GM03348 (cell line): Measurements from ENCODE around the gene SIRT1.
"Not testable (repeated sequence)": the region's sequence is repeated elsewhere in the genome, so short reads cannot be mapped to it uniquely, and the experiment has no call there.

Experiments
- DNase-seq: peaks from one replicate; pipeline ENCODE4 v3.0.0; 2012; ENCODE audit warnings: low spot score

The SIRT1 gene

GRCh38 chr10:67877421-67877820, 7.0 kb upstream of the SIRT1 start:
- DNase-seq, result not testable (repeated sequence)

- DNase-seq, result no peak
Observed at GRCh38 chr10:67878133-67878532, 6.3 kb upstream of the SIRT1 start.

- DNase-seq, result peak; percentile 41
Observed at GRCh38 chr10:67883710-67884312, 645 bp upstream of the SIRT1 start.

- DNase-seq, result peak; percentile 88
Observed at GRCh38 chr10:67884842-67885670, 600 bp downstream of the SIRT1 start.

GRCh38 chr10:67893637-67894036, 9.2 kb downstream of the SIRT1 start:
- no peak for DNase-seq

GRCh38 chr10:67903581-67903980, 19.1 kb downstream of the SIRT1 start:
- no peak for DNase-seq

GRCh38 chr10:67912331-67912946, 28.0 kb downstream of the SIRT1 start:
- DNase-seq, result peak; percentile 38

- DNase-seq, result no peak
Observed at GRCh38 chr10:67914777-67915340, 30.4 kb downstream of the SIRT1 start.

GRCh38 chr10:67917169-67917568, 32.7 kb downstream of the SIRT1 start:
- no peak for DNase-seq

- no peak for DNase-seq
Observed at GRCh38 chr10:67917679-67918078, 33.2 kb downstream of the SIRT1 start.

GRCh38 chr10:67921065-67921464, 36.6 kb downstream of the SIRT1 start:
- no peak for DNase-seq

- peak; percentile 35 for DNase-seq
Observed at GRCh38 chr10:67923551-67923950, 39.1 kb downstream of the SIRT1 start.

- DNase-seq, result no peak
Observed at GRCh38 chr10:67924136-67924535, 39.7 kb downstream of the SIRT1 start.

- peak; percentile 43 for DNase-seq
Observed at GRCh38 chr10:67925449-67926005, 41.1 kb downstream of the SIRT1 start.

GRCh38 chr10:67926951-67927350, 42.5 kb downstream of the SIRT1 start:
- DNase-seq, result peak; percentile 50

GRCh38 chr10:67933199-67933598, 48.7 kb downstream of the SIRT1 start:
- no peak for DNase-seq

- DNase-seq, result no peak
Observed at GRCh38 chr10:67934336-67934735, 49.9 kb downstream of the SIRT1 start.

GRCh38 chr10:67935223-67935622, 50.8 kb downstream of the SIRT1 start:
- DNase-seq, result no peak

GRCh38 chr10:67936416-67936815, 52.0 kb downstream of the SIRT1 start:
- DNase-seq, result peak; percentile 37

GRCh38 chr10:67943917-67944316, 59.5 kb downstream of the SIRT1 start:
- no peak for DNase-seq

- no peak for DNase-seq
Observed at GRCh38 chr10:67955614-67956013, 71.2 kb downstream of the SIRT1 start.

- no peak for DNase-seq
Observed at GRCh38 chr10:67959839-67960476, 75.5 kb downstream of the SIRT1 start.
